HEK293T (cell line): ENCODE data around the gene PLCB1.

Experiments used
- CTCF ChIA-PET: fragments of 350-600 bp; formaldehyde crosslinking; extraction: SDS; loops from one replicate; lab custom pipeline; 2021; ENCODE audit warnings: antibody characterized with exemption, inconsistent platforms; lab: Yijun Ruan, JAX
- POLR2A ChIA-PET: fragments of 350-600 bp; formaldehyde crosslinking; extraction: SDS; loops from one replicate; lab custom pipeline; 2020; ENCODE audit warnings: antibody characterized with exemption, inconsistent platforms; lab: Yijun Ruan, JAX
- DNase-seq: peaks from one replicate; pipeline ENCODE4 v3.0.0; 2012; ENCODE audit warnings: mixed read lengths; ENCODE audit errors: extremely low spot score
- ARNT ChIP-seq: fragments of 450-650 bp; IDR thresholded peaks from 2 replicates; pipeline ENCODE4 v1.6.1; 2017; ENCODE audit warnings: mild to moderate bottlenecking
- BHLHE40 ChIP-seq: fragments of 450-650 bp; IDR thresholded peaks from 2 replicates; pipeline ENCODE4 v1.6.1; 2016; ENCODE audit warnings: mild to moderate bottlenecking, moderate library complexity, borderline replicate concordance
- CTBP1 ChIP-seq: fragments of 450-650 bp; IDR thresholded peaks from 2 replicates; pipeline ENCODE4 v1.6.1; 2016; ENCODE audit warnings: borderline replicate concordance
- ELF4 ChIP-seq: fragments of 450-650 bp; IDR thresholded peaks from 2 replicates; pipeline ENCODE4 v1.6.1; 2017; ENCODE audit warnings: antibody characterized with exemption
- FOXA1 ChIP-seq: fragments of 450-650 bp; IDR thresholded peaks from 2 replicates; pipeline ENCODE4 v1.6.1; 2016; ENCODE audit warnings: mild to moderate bottlenecking
- FOXK2 ChIP-seq: fragments of 450-650 bp; IDR thresholded peaks from 2 replicates; pipeline ENCODE4 v1.6.1; 2016; ENCODE audit warnings: mild to moderate bottlenecking
- FOXM1 ChIP-seq: fragments of 450-650 bp; IDR thresholded peaks from 2 replicates; pipeline ENCODE4 v1.6.1; 2017; ENCODE audit warnings: mild to moderate bottlenecking, borderline replicate concordance
- HDGF ChIP-seq: fragments of 450-650 bp; IDR thresholded peaks from 2 replicates; pipeline ENCODE4 v1.6.1; 2017; ENCODE audit warnings: antibody characterized with exemption, borderline replicate concordance
- L3MBTL2 ChIP-seq: fragments of 450-650 bp; conservative IDR thresholded peaks from 2 replicates; pipeline ENCODE4 v1.6.1; 2016; ENCODE audit warnings: mild to moderate bottlenecking
- LEF1 ChIP-seq: fragments of 450-650 bp; IDR thresholded peaks from 2 replicates; pipeline ENCODE4 v1.6.1; 2017; ENCODE audit warnings: mild to moderate bottlenecking, borderline replicate concordance
- NFRKB ChIP-seq: fragments of 450-650 bp; IDR thresholded peaks from 2 replicates; pipeline ENCODE4 v1.6.1; 2016; ENCODE audit warnings: mild to moderate bottlenecking, moderate library complexity
- PKNOX1 ChIP-seq: fragments of 450-650 bp; IDR thresholded peaks from 2 replicates; pipeline ENCODE4 v1.6.1; 2016
- SP1 ChIP-seq: fragments of 450-650 bp; IDR thresholded peaks from 2 replicates; pipeline ENCODE4 v1.6.1; 2017
- SUZ12 ChIP-seq: fragments of 450-650 bp; IDR thresholded peaks from 2 replicates; pipeline ENCODE4 v1.6.1; 2016; ENCODE audit warnings: mild to moderate bottlenecking
- TARDBP ChIP-seq: fragments of 450-650 bp; IDR thresholded peaks from 2 replicates; pipeline ENCODE4 v1.6.1; 2016
- ZNF384 ChIP-seq: fragments of 450-650 bp; IDR thresholded peaks from 2 replicates; pipeline ENCODE4 v1.6.1; 2016

The PLCB1 gene

GRCh38 chr20:8139899-8140298 lies 7.8 kb downstream of the PLCB1 start:
- ChIA-PET CTCF (interaction anchor here (0.7 kb wide), 1 partner anchor 13 kb away, joined by 3 read pairs; no protein-coding TSS in a partner anchor), POLR2A (no interaction called here)
- TF ChIP-seq SUZ12 (no peak), PKNOX1 (no peak), NFRKB (no peak), CTBP1 (no peak), SP1 (no peak), ZNF384 (no peak), LEF1 (no peak), FOXK2 (no peak)
- no peak for DNase-seq

- no peak for TF ChIP-seq ELF4
- no peak for TF ChIP-seq NFRKB
- TF ChIP-seq SP1: no peak
- no peak for TF ChIP-seq ZNF384
- no peak for TF ChIP-seq PKNOX1
- TF ChIP-seq SUZ12: no peak
- no peak for TF ChIP-seq LEF1
- no peak for TF ChIP-seq BHLHE40
- no peak for TF ChIP-seq ARNT
- no peak for TF ChIP-seq HDGF
- no peak for TF ChIP-seq CTBP1
- TF ChIP-seq FOXM1: no peak
- TF ChIP-seq TARDBP: no peak
- no peak for TF ChIP-seq L3MBTL2
- no peak for TF ChIP-seq FOXK2
- no peak for TF ChIP-seq FOXA1
- POLR2A ChIA-PET: no interaction called here
- DNase-seq: no peak
- CTCF ChIA-PET: no interaction called here
These were observed 11.4 kb downstream of the PLCB1 start for GRCh38 chr20:8143474-8143873.

- ChIA-PET CTCF (no interaction called here), POLR2A (no interaction called here)
- no peak for DNase-seq
- TF ChIP-seq FOXA1 (no peak), TARDBP (no peak), ZNF384 (no peak), NFRKB (no peak), CTBP1 (no peak), ELF4 (no peak), HDGF (no peak), SUZ12 (no peak)
These were observed 12.5 kb downstream of the PLCB1 start for GRCh38 chr20:8144282-8145245.

GRCh38 chr20:8145246-8146168 lies 13.4 kb downstream of the PLCB1 start:
- TF ChIP-seq TARDBP: no peak
- TF ChIP-seq LEF1: no peak
- no peak for TF ChIP-seq ARNT
- TF ChIP-seq HDGF: no peak
- TF ChIP-seq PKNOX1: no peak
- TF ChIP-seq CTBP1: no peak
- no peak for TF ChIP-seq BHLHE40
- POLR2A ChIA-PET: no interaction called here
- CTCF ChIA-PET: no interaction called here
- no peak for DNase-seq

GRCh38 chr20:8147476-8147875 lies 15.4 kb downstream of the PLCB1 start:
- no peak for DNase-seq
- POLR2A ChIA-PET: no interaction called here
- TF ChIP-seq TARDBP: no peak
- no peak for TF ChIP-seq HDGF
- no peak for TF ChIP-seq PKNOX1
- no peak for TF ChIP-seq ARNT
- no peak for TF ChIP-seq CTBP1
- TF ChIP-seq L3MBTL2: no peak
- CTCF ChIA-PET: interaction anchor here (1.0 kb wide), 1 partner anchor 612 kb away, joined by 4 read pairs; no protein-coding TSS in a partner anchor
